Limb (tissue), 2 donors: ENCODE measurements around the gene INPP4B.
"Not testable (repeated sequence)": the region's sequence is repeated elsewhere in the genome, so short reads cannot be mapped to it uniquely, and the experiment has no call there.

Source experiments
- DNase-seq, 2 donors: peaks; one replicate each; pipeline ENCODE4 v3.0.0-alpha.2; 2016; ENCODE audit errors: extremely low spot score in 2 of 2

The INPP4B gene

GRCh38 chr4:142548491-142548890, 297.6 kb downstream of the INPP4B start:
- no peak for DNase-seq

GRCh38 chr4:142547974-142548373, 298.1 kb downstream of the INPP4B start:
- DNase-seq = no peak

GRCh38 chr4:142544594-142544993, 301.5 kb downstream of the INPP4B start:
- no peak for DNase-seq

GRCh38 chr4:142544039-142544438, 302.1 kb downstream of the INPP4B start:
- no peak for DNase-seq

- no peak for DNase-seq
These were observed 305.7 kb downstream of the INPP4B start for GRCh38 chr4:142540483-142540804.

GRCh38 chr4:142539796-142540482, 306.2 kb downstream of the INPP4B start:
- DNase-seq = no peak

GRCh38 chr4:142535009-142535408, 311.1 kb downstream of the INPP4B start:
- DNase-seq = no peak

GRCh38 chr4:142532054-142532453, 314.0 kb downstream of the INPP4B start:
- DNase-seq = no peak

GRCh38 chr4:142530728-142531127, 315.4 kb downstream of the INPP4B start:
- no peak for DNase-seq

- no peak for DNase-seq
These were observed 317.7 kb downstream of the INPP4B start for GRCh38 chr4:142528433-142528832.

GRCh38 chr4:142523111-142523510, 323.0 kb downstream of the INPP4B start:
- DNase-seq = no peak

- no peak for DNase-seq
These were observed 326.8 kb downstream of the INPP4B start for GRCh38 chr4:142519342-142519741.

GRCh38 chr4:142516686-142517526, 329.2 kb downstream of the INPP4B start:
- DNase-seq = no peak

- DNase-seq = no peak
These were observed 333.9 kb downstream of the INPP4B start for GRCh38 chr4:142512161-142512560.

- DNase-seq = no peak
These were observed 336.2 kb downstream of the INPP4B start for GRCh38 chr4:142509881-142510280.

- DNase-seq = not testable (repeated sequence)
These were observed 336.7 kb downstream of the INPP4B start for GRCh38 chr4:142509381-142509780.

GRCh38 chr4:142500966-142501365, 345.1 kb downstream of the INPP4B start:
- no peak for DNase-seq

GRCh38 chr4:142497606-142498005, 348.5 kb downstream of the INPP4B start:
- no peak for DNase-seq

- DNase-seq = no peak
These were observed 352.6 kb downstream of the INPP4B start for GRCh38 chr4:142493255-142494110.

GRCh38 chr4:142485452-142485851, 360.6 kb downstream of the INPP4B start:
- DNase-seq = no peak

GRCh38 chr4:142480244-142480643, 365.9 kb downstream of the INPP4B start:
- DNase-seq = no peak

- no peak for DNase-seq
These were observed 370.4 kb downstream of the INPP4B start for GRCh38 chr4:142475663-142476062.
